ENCODE results near the gene ISLR.
A peak's percentile ranks its signal among the peaks of the same experiment; 100 is the strongest.

ISLR gene

DNA sequence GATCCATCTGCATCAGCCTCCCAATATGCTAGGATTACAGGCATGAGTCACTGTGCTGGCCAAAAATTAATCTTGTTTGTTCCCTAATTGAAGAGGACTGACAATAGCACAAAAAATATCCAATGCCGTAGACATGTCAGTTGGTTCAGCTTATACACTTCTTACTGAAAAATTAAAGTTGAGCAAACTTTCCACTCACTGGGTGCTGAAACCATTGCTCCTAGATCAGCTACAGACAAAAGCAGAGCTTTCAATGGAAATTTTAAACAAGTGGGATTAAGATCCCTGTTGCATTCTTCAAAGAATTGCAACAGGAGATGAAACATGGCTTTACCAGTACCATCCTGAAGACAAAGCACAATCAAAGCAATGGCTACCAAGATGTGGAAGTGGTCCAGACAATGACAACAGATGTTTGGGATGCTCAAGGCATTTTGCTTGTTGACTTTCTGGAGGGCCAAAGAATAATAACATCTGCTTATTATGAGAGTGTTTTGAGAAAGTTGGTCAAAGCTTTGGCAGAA is 27.2 kb upstream of the ISLR start:
- Histone ChIP-seq H2BK12ac (ENCODE audit: low read length in 2 of 2) (no peak overlapping the region), H2BK5ac (ENCODE audit: low read depth, low read length, poor library complexity, severe bottlenecking) (no peak overlapping the region), H4K91ac (ENCODE audit: low read length) (no peak overlapping the region), H3K18ac (ENCODE audit: low read depth in 1 of 2, low read length in 2 of 2) (no peak overlapping the region), H3K79me1 (replicated peaks; ENCODE audit: low read length, poor library complexity, severe bottlenecking) (no peaks in the 10 kb centered on the region), H2AFZ (ENCODE audit: low read depth, low read length) (no peak overlapping the region), H3K4ac (ENCODE audit: low read depth in 1 of 2, low read length in 2 of 2) (no peak overlapping the region), H3K27ac (ENCODE audit: low read length, poor library complexity, severe bottlenecking) (no peak overlapping the region), H2BK15ac (ENCODE audit: low read depth, poor library complexity, severe bottlenecking) (no peak overlapping the region), H4K8ac (ENCODE audit: low read length) (no peak overlapping the region), H3K14ac (ENCODE audit: low read length in 2 of 2) (no peak overlapping the region), H3K27me3 (ENCODE audit: control insufficient read depth in 1 of 2, insufficient read depth in 1 of 2, low read length in 2 of 2) (peaks cover 7 to 20% of the 10 kb centered on the region in 2 experiments), H3K4me2 (ENCODE audit: low read length, poor library complexity, severe bottlenecking) (no peak overlapping the region), H2BK120ac (ENCODE audit: low read depth, low read length) (no peak overlapping the region), H3K4me3 (ENCODE audit: insufficient read depth in 1 of 2, low read depth in 1 of 2, low read length in 2 of 2) (no peak overlapping the region), H3K23ac (ENCODE audit: low read length in 2 of 2) (no peak overlapping the region), H3K9me3 (ENCODE audit: control insufficient read depth, low read length) (peaks cover 14% of the 10 kb centered on the region), H2AK5ac (ENCODE audit: low read length, severe bottlenecking) (no peak overlapping the region), H3K4me1 (ENCODE audit: control insufficient read depth, insufficient read depth, low read depth, low read length) (peaks cover 3% of the 10 kb centered on the region), H3K36me3 (ENCODE audit: control insufficient read depth in 1 of 2, insufficient read depth in 2 of 2, low read depth in 1 of 2, low read length in 2 of 2) (no peaks in the 10 kb centered on the region), H3K9ac (ENCODE audit: low read length) (no peak overlapping the region)
- no peak for DNase-seq
- WGBS, result 100% methylated on average over 1 of the region's 1 CpG

- Histone ChIP-seq H3K14ac (ENCODE audit: low read length in 2 of 2) (no peak overlapping the region), H2AK5ac (ENCODE audit: low read length, severe bottlenecking) (no peak overlapping the region), H4K91ac (ENCODE audit: low read length) (no peak overlapping the region), H3K4me3 (ENCODE audit: insufficient read depth in 1 of 2, low read depth in 1 of 2, low read length in 2 of 2) (no peak overlapping the region), H2BK12ac (ENCODE audit: low read length in 2 of 2) (no peak overlapping the region), H3K9me3 (ENCODE audit: control insufficient read depth, low read length) (peaks cover 14% of the 10 kb centered on the region), H3K79me1 (replicated peaks; ENCODE audit: low read length, poor library complexity, severe bottlenecking) (no peaks in the 10 kb centered on the region), H2BK15ac (ENCODE audit: low read depth, poor library complexity, severe bottlenecking) (no peak overlapping the region), H2AFZ (ENCODE audit: low read depth, low read length) (no peak overlapping the region), H3K27ac (ENCODE audit: low read length, poor library complexity, severe bottlenecking) (no peak overlapping the region), H4K8ac (ENCODE audit: low read length) (no peak overlapping the region), H3K23ac (ENCODE audit: low read length in 2 of 2) (no peak overlapping the region), H2BK5ac (ENCODE audit: low read depth, low read length, poor library complexity, severe bottlenecking) (no peak overlapping the region), H3K18ac (ENCODE audit: low read depth in 1 of 2, low read length in 2 of 2) (no peak overlapping the region), H3K4me2 (ENCODE audit: low read length, poor library complexity, severe bottlenecking) (no peak overlapping the region), H3K9ac (ENCODE audit: low read length) (no peak overlapping the region), H3K4ac (ENCODE audit: low read depth in 1 of 2, low read length in 2 of 2) (no peak overlapping the region), H3K36me3 (ENCODE audit: control insufficient read depth in 1 of 2, insufficient read depth in 2 of 2, low read depth in 1 of 2, low read length in 2 of 2) (no peaks in the 10 kb centered on the region), H3K27me3 (ENCODE audit: control insufficient read depth in 1 of 2, insufficient read depth in 1 of 2, low read length in 2 of 2) (peaks cover 7 to 20% of the 10 kb centered on the region in 2 experiments), H3K4me1 (ENCODE audit: control insufficient read depth, insufficient read depth, low read depth, low read length) (no peaks in the 10 kb centered on the region), H2BK120ac (ENCODE audit: low read depth, low read length) (no peak overlapping the region)
- no peak for DNase-seq
- WGBS, result no CpG with 5 or more reads among the region's 2 CpGs
Measured at GRCh38 chr15:74147051-74147450, 26.5 kb upstream of the ISLR start.

GRCh38 chr15:74155766-74156417 is 17.6 kb upstream of the ISLR start:
- no peak for DNase-seq
- Histone ChIP-seq H3K36me3 (ENCODE audit: control insufficient read depth in 1 of 2, insufficient read depth in 2 of 2, low read depth in 1 of 2, low read length in 2 of 2) (no peaks in the 10 kb centered on the region), H3K18ac (ENCODE audit: low read depth in 1 of 2, low read length in 2 of 2) (no peak overlapping the region), H2AFZ (ENCODE audit: low read depth, low read length) (peak overlapping the region; percentile 10), H4K8ac (ENCODE audit: low read length) (peak overlapping the region; percentile 27), H3K4me2 (ENCODE audit: low read length, poor library complexity, severe bottlenecking) (no peak overlapping the region), H2BK5ac (ENCODE audit: low read depth, low read length, poor library complexity, severe bottlenecking) (no peak overlapping the region), H3K4me3 (ENCODE audit: insufficient read depth in 1 of 2, low read depth in 1 of 2, low read length in 2 of 2) (no peak overlapping the region), H3K27ac (ENCODE audit: low read length, poor library complexity, severe bottlenecking) (no peak overlapping the region), H3K79me1 (replicated peaks; ENCODE audit: low read length, poor library complexity, severe bottlenecking) (no peaks in the 10 kb centered on the region), H3K14ac (ENCODE audit: low read length in 2 of 2) (peak overlapping the region in 1 of 2 experiments; percentile 11), H2BK120ac (ENCODE audit: low read depth, low read length) (no peak overlapping the region), H3K23ac (ENCODE audit: low read length in 2 of 2) (no peak overlapping the region), H3K27me3 (ENCODE audit: control insufficient read depth in 1 of 2, insufficient read depth in 1 of 2, low read length in 2 of 2) (peaks cover 16 to 20% of the 10 kb centered on the region in 2 experiments), H3K9ac (ENCODE audit: low read length) (no peak overlapping the region), H2BK12ac (ENCODE audit: low read length in 2 of 2) (peak overlapping the region in 1 of 2 experiments; percentile 38), H3K9me3 (ENCODE audit: control insufficient read depth, low read length) (no peaks in the 10 kb centered on the region), H3K4ac (ENCODE audit: low read depth in 1 of 2, low read length in 2 of 2) (no peak overlapping the region), H2AK5ac (ENCODE audit: low read length, severe bottlenecking) (no peak overlapping the region), H2BK15ac (ENCODE audit: low read depth, poor library complexity, severe bottlenecking) (no peak overlapping the region), H3K4me1 (ENCODE audit: control insufficient read depth, insufficient read depth, low read depth, low read length) (peaks cover 4% of the 10 kb centered on the region), H4K91ac (ENCODE audit: low read length) (no peak overlapping the region)
- WGBS, result 72% methylated on average over 12 of the region's 14 CpGs

- peak overlapping the region in 1 of 2 experiments; percentile 67 for H2BK12ac ChIP-seq (ENCODE audit: low read length in 2 of 2)
- no peak overlapping the region for H3K4me3 ChIP-seq (ENCODE audit: insufficient read depth in 1 of 2, low read depth in 1 of 2, low read length in 2 of 2)
- DNase-seq, result peak; percentile 79
- H4K91ac ChIP-seq (ENCODE audit: low read length), result no peak overlapping the region
- H3K27me3 ChIP-seq (ENCODE audit: control insufficient read depth in 1 of 2, insufficient read depth in 1 of 2, low read length in 2 of 2), result peaks cover 16 to 20% of the 10 kb centered on the region in 2 experiments
- H3K9me3 ChIP-seq (ENCODE audit: control insufficient read depth, low read length), result no peaks in the 10 kb centered on the region
- H3K14ac ChIP-seq (ENCODE audit: low read length in 2 of 2), result no peak overlapping the region
- 1% methylated on average over 7 of the region's 7 CpGs for WGBS
- no peak overlapping the region for H2BK15ac ChIP-seq (ENCODE audit: low read depth, poor library complexity, severe bottlenecking)
- no peak overlapping the region for H2BK120ac ChIP-seq (ENCODE audit: low read depth, low read length)
- H3K27ac ChIP-seq (ENCODE audit: low read length, poor library complexity, severe bottlenecking), result no peak overlapping the region
- H2AK5ac ChIP-seq (ENCODE audit: low read length, severe bottlenecking), result no peak overlapping the region
- no peak overlapping the region for H3K9ac ChIP-seq (ENCODE audit: low read length)
- H3K4me1 ChIP-seq (ENCODE audit: control insufficient read depth, insufficient read depth, low read depth, low read length), result peaks cover 4% of the 10 kb centered on the region
- H3K36me3 ChIP-seq (ENCODE audit: control insufficient read depth in 1 of 2, insufficient read depth in 2 of 2, low read depth in 1 of 2, low read length in 2 of 2), result no peaks in the 10 kb centered on the region
- H3K23ac ChIP-seq (ENCODE audit: low read length in 2 of 2), result no peak overlapping the region
- H3K4ac ChIP-seq (ENCODE audit: low read depth in 1 of 2, low read length in 2 of 2), result no peak overlapping the region
- no peaks in the 10 kb centered on the region for H3K79me1 ChIP-seq (replicated peaks; ENCODE audit: low read length, poor library complexity, severe bottlenecking)
- no peak overlapping the region for H3K18ac ChIP-seq (ENCODE audit: low read depth in 1 of 2, low read length in 2 of 2)
- no peak overlapping the region for H2AFZ ChIP-seq (ENCODE audit: low read depth, low read length)
- no peak overlapping the region for H4K8ac ChIP-seq (ENCODE audit: low read length)
- no peak overlapping the region for H3K4me2 ChIP-seq (ENCODE audit: low read length, poor library complexity, severe bottlenecking)
- no peak overlapping the region for H2BK5ac ChIP-seq (ENCODE audit: low read depth, low read length, poor library complexity, severe bottlenecking)
Measured at GRCh38 chr15:74156678-74157411, 16.7 kb upstream of the ISLR start.
